ENCODE results near the gene HSPA12B. TPM values are rescaled to one million over a fixed set of nuclear protein-coding genes. Genes with fewer than 3 reads are reported as not detected.
"Not testable (repeated sequence)": the region's sequence is repeated elsewhere in the genome, so short reads cannot be mapped to it uniquely, and the experiment has no call there.

HSPA12B gene
- total and polyA plus RNA-seq, 8 donors: 14.6 to 31.8 (median 22.9) TPM

GRCh38 chr20:3788685-3789155 lies 56.2 kb downstream of the HSPA12B start:
- no peak overlapping the region for H3K27ac ChIP-seq
- H3K36me3 ChIP-seq: peaks cover 0 to 9% of the 10 kb centered on the region in 2 donors
- H3K27me3 ChIP-seq: no peaks in the 10 kb centered on the region
- ATAC-seq (no peak), DNase-seq (no peak)
- peaks cover 26 to 48% of the 10 kb centered on the region in 2 donors for H3K4me1 ChIP-seq
- intact Hi-C loops (cut with DNase I): no loop called here
- no peak overlapping the region for H3K4me3 ChIP-seq
- H3K9me3 ChIP-seq: no peaks in the 10 kb centered on the region
- TF ChIP-seq CTCF (IDR thresholded peaks at IDR 0.05): no peak

- intact Hi-C loops (cut with DNase I); H3K4me3 ChIP-seq; H3K27ac ChIP-seq; DNase-seq; H3K36me3 ChIP-seq; H3K27me3 ChIP-seq; ATAC-seq; H3K9me3 ChIP-seq: not testable (repeated sequence)
- peaks cover 21 to 44% of the 10 kb centered on the region in 2 donors for H3K4me1 ChIP-seq
Observed at GRCh38 chr20:3789201-3789600, 56.7 kb downstream of the HSPA12B start.

- DNase-seq; H3K27ac ChIP-seq; intact Hi-C loops (cut with DNase I): not testable (repeated sequence)
Observed at GRCh38 chr20:3794168-3794567, 61.7 kb downstream of the HSPA12B start.

GRCh38 chr20:3794701-3795420 lies 62.4 kb downstream of the HSPA12B start:
- intact Hi-C loops (cut with DNase I): no loop called here
- ATAC-seq (no peak), DNase-seq (peak in 1 of 4 donors; percentile 32)
- H3K4me1 ChIP-seq: peaks cover 27 to 46% of the 10 kb centered on the region in 2 donors
- peak overlapping the region; percentile 61 to 79 for H3K4me3 ChIP-seq
- H3K27me3 ChIP-seq: no peaks in the 10 kb centered on the region
- peak overlapping the region; percentile 91 to 97 for H3K27ac ChIP-seq
- no peaks in the 10 kb centered on the region for H3K9me3 ChIP-seq
- no peak for TF ChIP-seq CTCF (IDR thresholded peaks at IDR 0.05)
- peaks cover 0 to 21% of the 10 kb centered on the region in 2 donors for H3K36me3 ChIP-seq

More at GRCh38 chr20:3794168-3794567, 61.7 kb downstream of the HSPA12B start:
- not testable (repeated sequence) for H3K9me3 ChIP-seq, H3K27me3 ChIP-seq, H3K4me3 ChIP-seq, ATAC-seq
- peaks cover 21 to 41% of the 10 kb centered on the region in 2 donors for H3K4me1 ChIP-seq
- peaks cover 0 to 16% of the 10 kb centered on the region in 2 donors for H3K36me3 ChIP-seq

- H3K4me1 ChIP-seq: peaks cover 32 to 55% of the 10 kb centered on the region in 2 donors
- peak; percentile 90 to 98 (median 95) for DNase-seq
- peak; percentile 93 for ATAC-seq
Observed at GRCh38 chr20:3795511-3796468, 63.3 kb downstream of the HSPA12B start, which contains the start of gene CDC25B. TSS of gene CDC25B (plus strand) at chr20:3796310. CDS start at chr20:3796532, 222 bp downstream.

More at GRCh38 chr20:3795511-3796468, 63.3 kb downstream of the HSPA12B start, which contains the start of gene CDC25B:
- no peaks in the 10 kb centered on the region for H3K9me3 ChIP-seq
- H3K27ac ChIP-seq: peak within 1 kb of the TSS; percentile 91 to 97
- peak; percentile 38 to 48 for TF ChIP-seq CTCF (IDR thresholded peaks at IDR 0.05)
- H3K4me3 ChIP-seq: peak within 1 kb of the TSS; percentile 61 to 79
- peaks cover 0 to 30% of the 10 kb centered on the region in 2 donors for H3K36me3 ChIP-seq
- H3K27me3 ChIP-seq: no peaks in the 10 kb centered on the region
- intact Hi-C loops (cut with DNase I): no loop called here

Data from left lung (tissue), 10 donors.